ENCODE measurements around the gene NAGPA. TPM values are rescaled to one million over a fixed set of nuclear protein-coding genes. Genes with fewer than 3 reads are reported as not detected.

Gene NAGPA
- total and polyA plus RNA-seq, 2 experiments from 2014 or later: 6.3 to 20.7 TPM

DNA sequence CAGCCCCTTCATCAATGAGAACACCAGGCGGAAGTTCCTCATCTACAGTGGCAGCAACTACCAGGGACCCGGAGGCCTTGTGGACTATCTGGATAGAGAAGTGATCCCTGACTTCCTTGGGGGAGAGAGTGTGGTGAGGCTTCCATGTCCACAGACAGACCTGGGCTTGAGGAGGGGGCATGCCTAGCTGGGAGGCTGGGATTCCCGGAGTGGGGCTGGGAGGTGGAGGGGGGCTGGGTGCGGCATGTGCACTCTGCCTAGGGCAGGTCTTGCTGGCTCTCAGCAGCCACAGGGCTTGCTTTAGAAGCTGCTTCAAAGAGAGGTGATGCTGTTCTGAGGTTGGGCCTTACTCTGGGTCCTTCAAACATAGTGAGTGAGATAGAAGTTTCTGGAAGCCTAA is 27.8 kb downstream of the NAGPA start:
- ATAC-seq (no peak), DNase-seq (ENCODE audit: low spot score) (no peak)
- Histone ChIP-seq H2AFZ (no peak overlapping the region), H4K20me1 (replicated peaks; ENCODE audit: insufficient read depth) (no peaks in the 10 kb centered on the region), H3F3A (replicated peaks; ENCODE audit: low read depth) (no peaks in the 10 kb centered on the region), H3K36me3 (ENCODE audit: insufficient read depth) (no peaks in the 10 kb centered on the region), H3K9me2 (ENCODE audit: insufficient read depth) (no peaks in the 10 kb centered on the region), H3K4me1 (ENCODE audit: insufficient read depth) (no peaks in the 10 kb centered on the region), H3K4me3 (no peak overlapping the region), H3K4me2 (no peak overlapping the region), H3K27me3 (ENCODE audit: insufficient read depth) (no peaks in the 10 kb centered on the region), H3K27ac (ENCODE audit: low read depth) (no peak overlapping the region), H3K79me2 (replicated peaks; ENCODE audit: insufficient read depth) (no peaks in the 10 kb centered on the region)
- H3K9me3 Mint-ChIP-seq: no peaks in the 10 kb centered on the region; the same call in 2 of the 3 replicates
- TF ChIP-seq, protein P1, sequence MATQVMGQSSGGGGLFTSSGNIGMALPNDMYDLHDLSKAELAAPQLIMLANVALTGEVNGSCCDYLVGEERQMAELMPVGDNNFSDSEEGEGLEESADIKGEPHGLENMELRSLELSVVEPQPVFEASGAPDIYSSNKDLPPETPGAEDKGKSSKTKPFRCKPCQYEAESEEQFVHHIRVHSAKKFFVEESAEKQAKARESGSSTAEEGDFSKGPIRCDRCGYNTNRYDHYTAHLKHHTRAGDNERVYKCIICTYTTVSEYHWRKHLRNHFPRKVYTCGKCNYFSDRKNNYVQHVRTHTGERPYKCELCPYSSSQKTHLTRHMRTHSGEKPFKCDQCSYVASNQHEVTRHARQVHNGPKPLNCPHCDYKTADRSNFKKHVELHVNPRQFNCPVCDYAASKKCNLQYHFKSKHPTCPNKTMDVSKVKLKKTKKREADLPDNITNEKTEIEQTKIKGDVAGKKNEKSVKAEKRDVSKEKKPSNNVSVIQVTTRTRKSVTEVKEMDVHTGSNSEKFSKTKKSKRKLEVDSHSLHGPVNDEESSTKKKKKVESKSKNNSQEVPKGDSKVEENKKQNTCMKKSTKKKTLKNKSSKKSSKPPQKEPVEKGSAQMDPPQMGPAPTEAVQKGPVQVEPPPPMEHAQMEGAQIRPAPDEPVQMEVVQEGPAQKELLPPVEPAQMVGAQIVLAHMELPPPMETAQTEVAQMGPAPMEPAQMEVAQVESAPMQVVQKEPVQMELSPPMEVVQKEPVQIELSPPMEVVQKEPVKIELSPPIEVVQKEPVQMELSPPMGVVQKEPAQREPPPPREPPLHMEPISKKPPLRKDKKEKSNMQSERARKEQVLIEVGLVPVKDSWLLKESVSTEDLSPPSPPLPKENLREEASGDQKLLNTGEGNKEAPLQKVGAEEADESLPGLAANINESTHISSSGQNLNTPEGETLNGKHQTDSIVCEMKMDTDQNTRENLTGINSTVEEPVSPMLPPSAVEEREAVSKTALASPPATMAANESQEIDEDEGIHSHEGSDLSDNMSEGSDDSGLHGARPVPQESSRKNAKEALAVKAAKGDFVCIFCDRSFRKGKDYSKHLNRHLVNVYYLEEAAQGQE (IDR thresholded peaks at IDR 0.05; ENCODE audit: unreplicated experiment): no peak
- TF ChIP-seq EZH2 (IDR thresholded peaks at IDR 0.05; ENCODE audit: low read depth, unreplicated experiment) (no peak), JUNB (IDR thresholded peaks at IDR 0.05; ENCODE audit: unreplicated experiment) (no peak), EZH2phosphoT487 (IDR thresholded peaks at IDR 0.05; ENCODE audit: unreplicated experiment) (no peak), STAT1 (IDR thresholded peaks at IDR 0.05; ENCODE audit: unreplicated experiment) (no peak), NANOG (IDR thresholded peaks at IDR 0.05; ENCODE audit: borderline replicate concordance) (no peak), ZNF331 (CRISPR knock-in tag; IDR thresholded peaks at IDR 0.05; ENCODE audit: low read depth) (no peak), POLR2AphosphoS5 (IDR thresholded peaks at IDR 0.05; ENCODE audit: low read depth) (no peak), CREB1 (CRISPR knock-in tag; IDR thresholded peaks at IDR 0.05; ENCODE audit: low read depth) (no peak), ZNF114 (CRISPR knock-in tag; IDR thresholded peaks at IDR 0.05) (no peak)
- TF ChIP-seq, protein P2, sequence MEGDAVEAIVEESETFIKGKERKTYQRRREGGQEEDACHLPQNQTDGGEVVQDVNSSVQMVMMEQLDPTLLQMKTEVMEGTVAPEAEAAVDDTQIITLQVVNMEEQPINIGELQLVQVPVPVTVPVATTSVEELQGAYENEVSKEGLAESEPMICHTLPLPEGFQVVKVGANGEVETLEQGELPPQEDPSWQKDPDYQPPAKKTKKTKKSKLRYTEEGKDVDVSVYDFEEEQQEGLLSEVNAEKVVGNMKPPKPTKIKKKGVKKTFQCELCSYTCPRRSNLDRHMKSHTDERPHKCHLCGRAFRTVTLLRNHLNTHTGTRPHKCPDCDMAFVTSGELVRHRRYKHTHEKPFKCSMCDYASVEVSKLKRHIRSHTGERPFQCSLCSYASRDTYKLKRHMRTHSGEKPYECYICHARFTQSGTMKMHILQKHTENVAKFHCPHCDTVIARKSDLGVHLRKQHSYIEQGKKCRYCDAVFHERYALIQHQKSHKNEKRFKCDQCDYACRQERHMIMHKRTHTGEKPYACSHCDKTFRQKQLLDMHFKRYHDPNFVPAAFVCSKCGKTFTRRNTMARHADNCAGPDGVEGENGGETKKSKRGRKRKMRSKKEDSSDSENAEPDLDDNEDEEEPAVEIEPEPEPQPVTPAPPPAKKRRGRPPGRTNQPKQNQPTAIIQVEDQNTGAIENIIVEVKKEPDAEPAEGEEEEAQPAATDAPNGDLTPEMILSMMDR (conservative IDR thresholded peaks at IDR 0.05; ENCODE audit: low read depth in 2 of 2): no peak
- TF ChIP-seq, protein P3, sequence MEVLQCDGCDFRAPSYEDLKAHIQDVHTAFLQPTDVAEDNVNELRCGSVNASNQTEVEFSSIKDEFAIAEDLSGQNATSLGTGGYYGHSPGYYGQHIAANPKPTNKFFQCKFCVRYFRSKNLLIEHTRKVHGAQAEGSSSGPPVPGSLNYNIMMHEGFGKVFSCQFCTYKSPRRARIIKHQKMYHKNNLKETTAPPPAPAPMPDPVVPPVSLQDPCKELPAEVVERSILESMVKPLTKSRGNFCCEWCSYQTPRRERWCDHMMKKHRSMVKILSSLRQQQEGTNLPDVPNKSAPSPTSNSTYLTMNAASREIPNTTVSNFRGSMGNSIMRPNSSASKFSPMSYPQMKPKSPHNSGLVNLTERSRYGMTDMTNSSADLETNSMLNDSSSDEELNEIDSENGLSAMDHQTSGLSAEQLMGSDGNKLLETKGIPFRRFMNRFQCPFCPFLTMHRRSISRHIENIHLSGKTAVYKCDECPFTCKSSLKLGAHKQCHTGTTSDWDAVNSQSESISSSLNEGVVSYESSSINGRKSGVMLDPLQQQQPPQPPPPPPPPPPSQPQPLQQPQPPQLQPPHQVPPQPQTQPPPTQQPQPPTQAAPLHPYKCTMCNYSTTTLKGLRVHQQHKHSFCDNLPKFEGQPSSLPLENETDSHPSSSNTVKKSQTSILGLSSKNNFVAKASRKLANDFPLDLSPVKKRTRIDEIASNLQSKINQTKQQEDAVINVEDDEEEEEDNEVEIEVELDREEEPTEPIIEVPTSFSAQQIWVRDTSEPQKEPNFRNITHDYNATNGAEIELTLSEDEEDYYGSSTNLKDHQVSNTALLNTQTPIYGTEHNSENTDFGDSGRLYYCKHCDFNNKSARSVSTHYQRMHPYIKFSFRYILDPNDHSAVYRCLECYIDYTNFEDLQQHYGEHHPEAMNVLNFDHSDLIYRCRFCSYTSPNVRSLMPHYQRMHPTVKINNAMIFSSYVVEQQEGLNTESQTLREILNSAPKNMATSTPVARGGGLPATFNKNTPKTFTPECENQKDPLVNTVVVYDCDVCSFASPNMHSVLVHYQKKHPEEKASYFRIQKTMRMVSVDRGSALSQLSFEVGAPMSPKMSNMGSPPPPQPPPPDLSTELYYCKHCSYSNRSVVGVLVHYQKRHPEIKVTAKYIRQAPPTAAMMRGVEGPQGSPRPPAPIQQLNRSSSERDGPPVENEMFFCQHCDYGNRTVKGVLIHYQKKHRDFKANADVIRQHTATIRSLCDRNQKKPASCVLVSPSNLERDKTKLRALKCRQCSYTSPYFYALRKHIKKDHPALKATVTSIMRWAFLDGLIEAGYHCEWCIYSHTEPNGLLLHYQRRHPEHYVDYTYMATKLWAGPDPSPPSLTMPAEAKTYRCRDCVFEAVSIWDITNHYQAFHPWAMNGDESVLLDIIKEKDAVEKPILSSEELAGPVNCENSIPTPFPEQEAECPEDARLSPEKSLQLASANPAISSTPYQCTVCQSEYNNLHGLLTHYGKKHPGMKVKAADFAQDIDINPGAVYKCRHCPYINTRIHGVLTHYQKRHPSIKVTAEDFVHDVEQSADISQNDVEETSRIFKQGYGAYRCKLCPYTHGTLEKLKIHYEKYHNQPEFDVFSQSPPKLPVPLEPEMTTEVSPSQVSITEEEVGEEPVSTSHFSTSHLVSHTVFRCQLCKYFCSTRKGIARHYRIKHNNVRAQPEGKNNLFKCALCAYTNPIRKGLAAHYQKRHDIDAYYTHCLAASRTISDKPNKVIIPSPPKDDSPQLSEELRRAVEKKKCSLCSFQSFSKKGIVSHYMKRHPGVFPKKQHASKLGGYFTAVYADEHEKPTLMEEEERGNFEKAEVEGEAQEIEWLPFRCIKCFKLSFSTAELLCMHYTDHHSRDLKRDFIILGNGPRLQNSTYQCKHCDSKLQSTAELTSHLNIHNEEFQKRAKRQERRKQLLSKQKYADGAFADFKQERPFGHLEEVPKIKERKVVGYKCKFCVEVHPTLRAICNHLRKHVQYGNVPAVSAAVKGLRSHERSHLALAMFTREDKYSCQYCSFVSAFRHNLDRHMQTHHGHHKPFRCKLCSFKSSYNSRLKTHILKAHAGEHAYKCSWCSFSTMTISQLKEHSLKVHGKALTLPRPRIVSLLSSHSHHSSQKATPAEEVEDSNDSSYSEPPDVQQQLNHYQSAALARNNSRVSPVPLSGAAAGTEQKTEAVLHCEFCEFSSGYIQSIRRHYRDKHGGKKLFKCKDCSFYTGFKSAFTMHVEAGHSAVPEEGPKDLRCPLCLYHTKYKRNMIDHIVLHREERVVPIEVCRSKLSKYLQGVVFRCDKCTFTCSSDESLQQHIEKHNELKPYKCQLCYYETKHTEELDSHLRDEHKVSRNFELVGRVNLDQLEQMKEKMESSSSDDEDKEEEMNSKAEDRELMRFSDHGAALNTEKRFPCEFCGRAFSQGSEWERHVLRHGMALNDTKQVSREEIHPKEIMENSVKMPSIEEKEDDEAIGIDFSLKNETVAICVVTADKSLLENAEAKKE (CRISPR knock-in tag; IDR thresholded peaks at IDR 0.05): no peak
- TF ChIP-seq, protein P4, sequence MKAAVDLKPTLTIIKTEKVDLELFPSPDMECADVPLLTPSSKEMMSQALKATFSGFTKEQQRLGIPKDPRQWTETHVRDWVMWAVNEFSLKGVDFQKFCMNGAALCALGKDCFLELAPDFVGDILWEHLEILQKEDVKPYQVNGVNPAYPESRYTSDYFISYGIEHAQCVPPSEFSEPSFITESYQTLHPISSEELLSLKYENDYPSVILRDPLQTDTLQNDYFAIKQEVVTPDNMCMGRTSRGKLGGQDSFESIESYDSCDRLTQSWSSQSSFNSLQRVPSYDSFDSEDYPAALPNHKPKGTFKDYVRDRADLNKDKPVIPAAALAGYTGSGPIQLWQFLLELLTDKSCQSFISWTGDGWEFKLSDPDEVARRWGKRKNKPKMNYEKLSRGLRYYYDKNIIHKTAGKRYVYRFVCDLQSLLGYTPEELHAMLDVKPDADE (IDR thresholded peaks at IDR 0.05): no peak
- H3K27ac Mint-ChIP-seq: no peak overlapping the region
- H3K4me3 Mint-ChIP-seq: no peak overlapping the region
- no peaks in the 10 kb centered on the region for H3K4me1 Mint-ChIP-seq
- H3K27me3 Mint-ChIP-seq (ENCODE audit: insufficient read depth, low read depth, poor library complexity): peaks cover 3% of the 10 kb centered on the region
- H3K36me3 Mint-ChIP-seq (ENCODE audit: low read depth): no peaks in the 10 kb centered on the region
